CD4-positive, alpha-beta T cell treated with Interleukin-1 beta for 1 hour (primary cell): ENCODE measurements around the gene NTMT2.
"Not testable (repeated sequence)": the region's sequence is repeated elsewhere in the genome, so short reads cannot be mapped to it uniquely, and the experiment has no call there.

Experiments
- DNase-seq, 2 donors: peaks; one replicate each; pipeline ENCODE4 v3.0.0-alpha.2; 2020 to 2022

The NTMT2 gene

DNA sequence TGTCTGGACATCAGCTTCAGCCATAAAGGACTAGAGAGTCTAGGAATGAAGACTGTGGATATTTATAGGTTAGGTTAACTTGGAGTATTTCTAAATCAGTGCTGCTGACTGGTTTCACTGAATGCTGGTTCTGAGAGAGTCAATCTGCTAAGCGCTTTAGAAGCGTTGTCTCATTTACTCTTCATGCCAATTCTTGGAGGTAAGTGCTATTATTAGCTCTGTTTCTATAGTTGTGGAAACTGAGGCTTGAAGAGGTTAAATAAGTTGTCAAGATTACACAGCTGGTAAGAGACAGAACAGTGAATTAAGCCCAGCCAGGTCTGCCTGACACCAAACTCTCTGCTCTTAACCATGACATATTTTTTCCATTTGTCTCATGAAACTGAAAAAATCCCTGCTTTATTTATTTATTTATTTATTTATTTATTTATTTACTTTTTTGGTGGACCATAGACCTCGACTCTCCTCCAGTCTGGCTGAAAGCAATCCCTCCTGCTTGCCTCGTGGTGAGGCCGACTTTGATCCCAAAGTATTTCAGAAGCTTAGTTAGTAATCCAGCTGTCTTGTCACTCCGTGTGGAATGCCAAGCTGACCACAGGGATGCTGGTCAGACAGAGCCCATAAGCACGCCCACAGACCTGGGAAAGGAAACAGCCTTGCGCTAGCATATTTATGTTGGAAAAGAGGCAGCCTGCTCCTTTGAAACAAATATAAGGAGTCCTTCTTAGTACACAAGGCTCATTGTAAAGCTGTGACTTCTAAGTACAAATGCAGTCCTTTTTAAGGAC lies 16.9 kb downstream of the NTMT2 start:
- DNase-seq = no peak

DNA sequence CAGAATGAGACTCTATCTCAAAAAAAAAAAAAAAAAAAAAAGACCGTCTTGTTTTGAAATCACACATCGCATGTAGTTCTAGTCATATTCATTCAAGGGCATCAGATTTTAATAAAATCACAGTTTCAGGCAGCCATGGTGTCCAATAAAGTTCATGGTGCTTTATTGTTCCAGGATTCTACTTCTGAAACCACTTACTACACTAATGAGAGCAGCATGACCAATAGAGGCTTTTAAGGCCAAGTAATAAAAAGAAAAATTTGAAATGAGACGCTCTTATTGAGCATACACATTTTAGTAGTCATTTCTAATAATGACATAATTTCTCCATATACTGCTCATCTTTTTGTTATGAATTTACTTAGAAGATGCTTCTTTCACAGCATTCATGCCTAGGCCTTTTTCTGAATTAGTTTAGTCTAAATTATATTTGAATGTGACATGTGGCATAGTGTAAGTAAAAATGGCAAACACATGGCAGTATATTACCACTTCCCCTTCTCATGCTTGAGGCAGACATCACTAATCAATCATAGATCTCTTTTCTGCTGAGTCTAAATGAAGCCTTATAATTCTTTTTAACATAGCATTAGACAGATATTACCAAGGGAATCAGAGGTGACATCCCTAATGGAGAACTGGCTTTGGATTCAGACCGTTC lies 18.5 kb downstream of the NTMT2 start:
- no peak for DNase-seq

DNA sequence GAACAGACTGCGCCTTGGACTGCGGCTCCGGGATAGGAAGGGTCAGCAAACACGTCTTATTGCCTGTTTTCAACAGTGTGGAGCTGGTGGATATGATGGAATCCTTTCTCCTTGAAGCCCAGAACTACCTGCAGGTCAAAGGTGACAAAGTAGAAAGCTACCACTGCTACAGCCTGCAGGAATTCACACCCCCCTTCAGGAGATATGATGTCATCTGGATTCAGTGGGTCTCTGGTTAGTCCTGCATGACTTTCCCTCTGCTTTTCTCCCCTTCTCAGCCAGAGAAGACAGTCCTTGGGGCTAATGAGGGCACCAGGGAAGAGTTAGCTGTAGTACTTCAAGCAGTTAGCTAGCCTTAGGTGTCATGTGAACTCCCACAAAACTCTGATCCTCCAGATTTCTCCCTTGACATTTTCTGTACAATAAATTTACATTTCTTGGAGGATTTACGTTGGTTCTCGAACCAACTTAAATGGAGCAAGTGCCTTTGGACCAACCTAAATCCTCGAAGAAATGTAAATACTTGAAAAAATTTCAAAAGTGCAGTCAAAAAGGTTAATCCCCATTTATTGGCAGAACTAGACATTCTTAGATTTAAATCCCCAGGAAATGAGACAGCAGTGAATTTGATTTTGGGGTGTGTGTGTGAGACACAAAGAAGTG lies 20.9 kb downstream of the NTMT2 start:
- DNase-seq = no peak

DNA sequence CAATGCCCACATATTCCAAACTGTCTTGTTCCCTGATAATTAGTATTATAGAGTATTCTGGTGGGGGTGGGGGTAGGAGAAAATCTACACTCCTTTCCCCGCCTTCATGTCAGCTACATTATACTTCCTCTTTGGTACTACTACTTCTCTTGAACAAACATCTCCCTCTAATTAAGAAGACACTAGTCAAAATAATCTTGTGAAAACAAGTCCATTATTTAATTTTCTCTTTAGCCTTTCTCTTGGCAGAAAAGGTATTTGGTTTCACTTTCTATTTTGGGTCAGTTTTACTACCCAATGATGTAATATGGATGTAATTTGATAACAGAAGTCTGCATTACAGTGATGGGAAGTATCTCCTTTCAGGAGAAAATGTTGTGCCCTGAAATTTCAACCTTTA lies 22.5 kb downstream of the NTMT2 start:
- DNase-seq = no peak

DNA sequence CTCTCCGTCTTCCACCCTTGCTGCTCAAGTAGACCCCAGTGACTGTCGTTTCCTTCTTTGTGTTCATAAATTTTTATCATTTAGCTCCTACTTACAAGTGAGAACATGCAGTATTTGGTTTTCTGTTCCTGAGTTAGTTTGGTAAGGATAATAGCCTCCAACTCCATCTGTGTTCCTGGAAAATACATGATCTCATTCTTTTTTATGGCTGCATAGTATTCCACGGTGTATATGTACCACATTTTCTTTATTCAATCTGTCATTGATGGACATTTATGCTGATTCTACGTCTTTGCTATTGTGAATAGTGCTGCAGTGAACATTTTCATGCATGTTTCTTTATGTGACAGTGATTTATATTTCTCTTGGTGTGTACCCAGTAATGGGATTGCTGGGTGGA lies 24.8 kb downstream of the NTMT2 start:
- DNase-seq = not testable (repeated sequence)

DNA sequence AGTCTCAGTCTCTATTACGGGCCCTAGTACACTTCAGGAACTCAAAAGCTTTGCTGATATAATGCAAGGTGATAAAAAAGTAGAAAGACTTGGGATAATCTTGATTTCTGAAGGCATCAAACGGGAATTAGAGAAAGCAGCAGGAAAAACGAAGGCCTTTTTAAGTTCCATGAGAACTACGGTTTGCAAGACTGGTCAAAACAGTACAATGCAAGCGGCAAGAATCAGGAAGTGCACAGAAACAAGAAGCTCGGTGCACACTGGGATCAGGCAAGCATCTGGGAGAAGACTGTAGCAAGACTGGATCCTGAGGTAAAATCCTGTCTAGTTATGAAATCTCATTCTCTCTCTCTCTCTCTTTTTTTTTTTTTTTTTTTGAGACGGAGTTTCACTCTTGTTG lies 28.6 kb downstream of the NTMT2 start:
- no peak for DNase-seq

DNA sequence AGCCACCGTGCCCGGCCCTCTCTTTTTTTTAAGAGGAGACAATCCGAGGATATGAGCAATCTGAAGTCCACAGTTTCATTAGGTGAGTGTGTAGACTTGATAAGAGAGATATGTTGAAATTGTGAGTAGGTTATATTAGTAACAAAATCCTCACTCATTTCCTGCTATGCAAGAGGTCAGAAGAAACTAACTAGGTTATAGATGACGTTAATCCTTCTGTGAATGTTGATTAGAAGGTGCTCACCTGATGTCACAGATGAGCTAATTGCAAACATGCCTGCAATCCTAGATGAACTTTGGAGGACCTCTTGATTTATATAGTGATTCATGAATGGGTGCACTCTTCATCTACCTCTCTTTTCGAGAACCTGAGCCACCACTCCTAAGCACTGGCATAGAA lies 29.3 kb downstream of the NTMT2 start:
- no peak for DNase-seq

DNA sequence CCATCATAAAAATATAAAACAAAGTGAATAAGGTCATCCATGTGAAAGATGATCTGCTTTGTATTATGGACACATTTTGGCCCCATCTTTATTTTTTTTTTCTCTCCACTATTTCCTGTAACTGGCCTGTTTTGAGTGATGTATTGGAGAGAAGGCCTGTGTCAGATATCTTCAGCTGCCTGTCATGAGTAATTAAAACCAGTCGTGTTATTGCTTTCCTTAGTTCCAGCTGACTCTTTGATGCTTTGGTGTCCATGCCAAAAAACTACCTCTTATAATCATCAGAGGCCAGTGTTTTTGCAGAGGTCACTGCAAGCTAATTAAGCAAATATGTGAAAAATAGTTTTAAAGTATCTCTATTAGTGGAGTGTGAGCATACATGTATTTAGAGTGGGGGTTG lies 29.7 kb downstream of the NTMT2 start:
- no peak for DNase-seq

DNA sequence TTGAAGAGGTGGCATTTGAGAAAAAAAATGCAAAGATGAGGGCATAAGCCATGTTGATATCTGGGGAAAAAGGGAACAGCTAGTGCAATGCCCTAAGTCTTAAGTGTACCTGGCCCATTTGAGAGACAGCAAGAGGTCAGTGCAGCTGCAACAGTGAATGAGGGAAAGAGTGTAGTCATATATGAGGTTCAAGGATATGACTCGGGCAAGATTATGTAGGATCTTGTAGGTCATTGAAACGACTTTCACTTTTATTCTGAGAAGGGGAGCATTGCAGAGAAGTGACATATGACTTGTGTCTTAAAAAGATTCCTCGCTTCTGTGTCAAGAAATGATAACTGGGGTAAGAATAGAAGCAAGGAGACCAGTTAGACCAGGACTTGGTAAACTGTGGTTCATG lies 31.0 kb downstream of the NTMT2 start:
- no peak for DNase-seq

DNA sequence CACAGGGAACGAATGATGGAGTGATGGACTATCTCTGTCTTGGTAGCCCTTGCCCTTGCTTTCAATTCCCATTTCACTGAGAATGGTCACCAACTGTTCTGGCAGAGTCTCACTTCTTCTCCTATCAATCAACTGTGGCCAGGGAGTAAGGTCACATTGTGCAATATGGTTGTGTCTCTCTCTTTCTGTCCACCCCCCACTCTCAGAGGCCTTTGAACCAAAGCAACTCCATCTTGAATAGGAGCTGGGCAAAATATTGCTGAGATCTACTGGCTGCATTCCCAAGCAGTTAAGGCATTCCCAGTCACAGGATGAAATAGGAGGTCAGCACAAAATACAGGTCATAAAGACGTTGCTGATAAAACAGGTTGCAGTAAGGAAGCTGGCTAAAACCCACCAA lies 36.7 kb downstream of the NTMT2 start:
- no peak for DNase-seq

DNA sequence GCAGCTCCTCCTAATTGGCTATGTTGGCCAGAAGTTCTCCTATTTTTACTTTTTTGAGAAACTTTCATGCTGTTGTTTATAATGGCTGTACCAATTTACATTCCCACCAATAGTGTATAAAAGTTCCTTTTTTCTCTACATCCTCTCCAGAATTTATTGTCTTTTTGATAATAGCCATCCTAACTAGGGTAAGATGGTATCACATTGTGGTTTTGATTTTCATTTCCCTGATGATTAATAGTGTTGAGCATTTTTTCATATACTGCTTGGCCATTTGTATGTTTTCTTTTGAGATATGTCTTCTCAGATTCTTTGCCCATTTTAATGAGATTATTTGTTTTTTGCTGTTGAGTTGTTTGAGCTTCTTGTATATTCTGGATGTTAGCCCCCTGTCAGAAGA lies 46.8 kb downstream of the NTMT2 start:
- no peak for DNase-seq

DNA sequence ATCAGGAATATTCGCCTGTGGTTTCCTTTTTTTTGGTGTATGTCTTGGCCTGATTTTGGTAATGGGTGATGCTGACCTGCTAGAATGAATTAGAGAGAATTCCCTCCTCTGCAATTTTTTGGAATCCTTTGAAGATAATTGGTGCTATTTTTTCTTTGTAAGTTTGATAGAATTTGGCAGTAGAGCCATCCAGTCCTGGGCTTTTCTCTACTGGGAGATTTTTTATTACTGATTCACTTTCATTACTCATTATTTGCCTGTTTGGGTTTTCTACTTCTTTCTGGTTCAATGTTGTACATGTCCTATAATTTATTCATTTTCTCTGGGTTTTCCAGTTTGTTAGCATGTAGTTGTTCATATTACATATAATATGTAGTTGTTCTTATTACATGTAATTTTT lies 48.7 kb downstream of the NTMT2 start:
- DNase-seq = no peak

DNA sequence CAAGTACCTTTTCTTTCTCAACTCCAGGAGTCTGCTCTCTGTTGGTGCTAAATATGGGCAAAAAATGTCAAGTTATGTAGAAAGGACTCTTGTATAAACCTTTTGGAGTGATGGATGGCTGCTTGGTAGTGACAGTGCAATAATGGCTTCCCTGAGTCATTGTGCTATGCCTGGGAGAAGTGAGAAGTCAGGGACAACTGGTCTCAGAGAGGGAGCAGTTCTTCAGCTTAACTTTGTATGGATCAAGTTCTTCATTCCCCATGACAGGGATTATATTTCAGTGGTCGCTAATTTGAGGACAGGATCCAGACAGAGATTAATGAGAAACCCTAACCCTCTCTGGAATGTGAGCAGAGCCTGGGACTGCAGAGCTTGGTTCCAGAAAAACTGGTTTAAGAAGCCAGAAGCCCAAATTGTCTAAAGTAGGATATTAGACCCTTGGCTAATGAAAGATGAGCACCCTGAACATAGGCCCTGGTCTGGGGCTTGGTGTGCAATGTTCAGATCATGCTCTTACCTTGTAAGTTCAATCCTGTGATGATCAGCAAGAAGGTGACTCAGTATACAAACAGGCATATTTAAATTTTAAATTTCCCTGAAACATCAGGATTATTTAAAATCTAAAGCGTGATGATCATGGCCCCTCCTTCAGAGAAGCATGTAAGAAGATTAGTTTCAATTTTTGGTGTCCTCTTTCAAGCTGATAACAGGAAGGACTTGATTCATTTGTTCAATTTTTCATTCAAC lies 50.9 kb downstream of the NTMT2 start:
- DNase-seq = no peak

DNA sequence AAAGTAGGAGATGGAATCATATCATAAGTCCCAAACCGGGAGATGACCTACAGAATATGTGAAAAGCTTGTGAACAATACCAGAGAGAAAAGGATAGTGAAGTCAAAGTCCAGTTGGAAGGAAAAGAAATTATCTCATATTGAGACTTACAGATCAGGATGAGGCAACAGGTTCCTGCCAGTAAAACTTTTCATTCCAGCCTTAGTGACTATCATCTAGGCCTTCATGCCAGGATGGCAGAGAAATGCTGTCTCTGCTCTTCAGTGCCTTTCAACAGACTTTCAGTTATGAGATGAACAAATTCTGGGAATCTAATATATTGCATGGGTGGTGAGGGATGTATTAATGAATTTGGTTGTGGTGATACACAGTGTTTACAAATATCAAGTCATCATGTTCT lies 52.3 kb downstream of the NTMT2 start:
- no peak for DNase-seq

DNA sequence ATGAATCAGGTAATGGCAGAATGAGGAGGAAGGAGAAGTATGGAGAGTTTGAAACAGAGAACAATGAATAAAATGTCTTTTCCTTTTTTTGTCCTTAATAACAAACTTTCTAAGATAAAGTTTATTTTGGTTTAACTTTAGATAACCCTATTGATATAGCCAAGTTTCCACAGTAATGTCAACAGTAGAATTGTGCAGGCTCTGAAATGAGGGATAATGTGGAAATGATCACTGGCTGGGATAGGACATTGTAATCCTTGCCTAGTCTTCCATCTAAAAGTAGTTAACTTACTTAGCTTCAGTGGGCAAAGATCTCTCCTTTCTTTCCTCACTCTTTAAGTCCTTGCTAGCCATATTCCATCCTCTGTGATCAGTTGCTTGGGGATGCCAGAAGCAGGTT lies 52.8 kb downstream of the NTMT2 start:
- no peak for DNase-seq

DNA sequence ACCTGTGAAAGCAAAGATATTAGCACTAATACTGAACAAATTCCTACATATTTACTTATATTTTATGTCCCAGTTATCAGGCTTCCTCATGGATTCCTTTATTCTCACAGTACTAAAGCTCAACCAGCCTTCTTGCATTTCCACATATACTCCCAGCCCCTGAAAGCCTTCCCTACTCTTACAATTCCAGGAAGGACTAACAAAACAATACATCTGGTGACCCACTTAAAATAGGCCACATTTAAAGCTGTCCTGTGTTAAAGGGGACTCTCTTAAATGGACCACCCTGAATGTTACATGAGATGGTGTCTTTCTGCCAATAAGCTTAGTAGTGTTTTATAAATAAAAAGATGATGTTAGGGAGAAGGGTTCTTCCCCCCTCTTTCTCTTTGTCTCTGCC lies 54.4 kb downstream of the NTMT2 start:
- DNase-seq = no peak

DNA sequence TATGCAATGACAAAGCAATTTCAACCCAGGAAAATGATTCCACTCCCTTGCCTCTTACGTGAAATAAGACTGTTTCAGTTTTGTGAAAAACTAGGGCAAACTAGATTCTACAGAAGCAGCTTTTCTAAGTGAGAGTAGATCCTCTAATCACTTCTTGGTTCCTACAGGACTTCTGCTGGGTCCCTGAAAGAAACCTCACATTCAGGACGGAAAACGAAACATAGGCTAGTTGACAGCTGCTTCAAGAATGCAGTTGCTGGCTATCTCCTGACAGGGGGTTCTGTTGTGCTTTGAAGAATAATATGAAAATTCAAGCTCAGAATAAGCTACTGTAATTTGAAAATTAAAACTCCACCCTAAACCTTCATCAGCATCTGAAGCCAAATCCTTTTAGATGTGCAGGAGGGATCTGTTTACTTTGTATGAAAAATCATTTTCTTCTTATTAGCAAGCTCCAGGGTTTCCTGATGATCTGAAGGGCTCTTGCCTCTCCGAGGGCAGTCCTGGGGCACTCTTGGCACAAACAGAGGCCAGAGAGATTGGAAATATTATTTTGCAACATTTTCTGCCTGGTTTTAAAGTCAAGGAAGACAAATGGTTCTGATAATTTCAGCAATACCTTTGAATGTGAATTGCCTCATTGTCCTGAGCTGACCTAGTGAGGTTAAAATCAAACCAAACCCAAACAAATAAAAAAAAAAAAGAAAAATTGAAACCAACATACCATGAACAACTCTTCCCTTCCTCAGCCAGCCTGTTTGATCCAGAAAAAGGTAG lies 55.0 kb downstream of the NTMT2 start:
- DNase-seq = no peak

DNA sequence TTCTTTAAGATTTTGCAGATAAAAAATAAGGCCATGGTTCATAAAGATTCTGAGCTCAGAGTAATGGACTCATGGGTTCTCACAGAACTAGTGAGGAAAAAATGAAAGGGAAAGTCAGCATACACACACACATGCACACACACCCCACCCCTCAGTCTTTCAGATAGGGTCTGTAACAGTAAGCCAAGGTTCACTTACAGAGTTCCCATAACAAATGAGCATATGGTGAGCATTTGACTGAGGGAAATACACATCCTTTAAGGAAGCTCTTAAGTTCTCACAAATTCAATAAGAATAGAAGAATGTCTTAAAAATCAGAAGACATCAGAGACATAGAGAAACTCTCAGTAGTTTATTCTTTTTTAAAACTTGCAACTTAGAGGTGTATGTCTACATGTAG lies 57.9 kb downstream of the NTMT2 start:
- DNase-seq = no peak

DNA sequence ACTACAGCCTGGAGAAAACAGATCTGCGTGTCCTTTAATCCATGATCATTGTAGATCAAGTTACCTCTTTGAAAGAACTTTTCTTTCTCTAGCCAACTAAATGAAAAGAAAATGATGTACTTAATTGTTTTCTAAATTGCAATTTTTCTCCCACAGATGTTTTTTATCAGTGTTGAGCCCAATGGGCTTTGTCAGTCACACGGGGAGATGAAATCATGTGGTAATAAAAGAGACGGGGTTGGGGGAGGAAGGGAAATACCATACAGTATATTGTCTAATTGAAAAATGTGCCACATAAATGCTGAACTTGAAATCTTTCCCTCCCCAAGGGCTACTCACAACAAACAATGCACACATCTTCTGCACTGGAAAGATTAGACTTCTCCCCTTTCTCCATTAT lies 58.4 kb downstream of the NTMT2 start:
- DNase-seq = no peak

DNA sequence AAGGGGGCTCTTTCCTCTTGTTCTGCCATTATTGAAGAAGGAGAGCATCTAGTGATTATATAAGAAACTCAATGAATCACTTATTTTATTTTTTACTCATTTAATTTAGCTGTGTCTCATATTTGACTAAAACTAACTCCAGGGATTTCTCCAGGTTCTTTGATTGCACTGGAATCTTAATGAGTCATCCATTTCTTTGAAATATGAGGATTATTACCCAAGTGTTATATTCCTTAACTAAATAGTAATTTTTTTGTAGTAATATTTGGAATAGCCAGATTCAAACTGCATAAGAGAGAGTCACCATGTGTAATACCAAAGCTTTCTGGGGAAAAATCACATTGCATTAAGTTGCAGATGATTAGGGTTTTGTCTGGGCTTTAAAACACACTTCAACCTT lies 59.5 kb downstream of the NTMT2 start:
- DNase-seq = no peak

DNA sequence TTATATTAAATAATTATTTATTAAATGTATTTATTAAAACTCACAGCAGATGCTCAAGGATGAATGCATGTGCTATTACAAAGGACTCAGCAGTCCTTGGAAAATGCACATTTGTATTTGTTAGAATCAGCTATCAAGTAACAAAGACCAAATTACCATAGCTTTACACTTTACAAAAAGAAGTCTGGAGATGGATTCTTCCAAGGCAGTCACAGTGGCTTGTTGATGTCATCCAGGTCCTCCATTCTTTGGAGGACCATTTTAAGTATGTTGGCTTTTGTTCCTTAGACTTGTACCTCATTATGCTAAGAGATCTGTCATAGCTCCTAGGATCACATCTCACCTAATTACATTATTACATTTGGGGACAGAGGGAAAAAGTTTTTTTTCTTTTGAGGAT lies 63.4 kb downstream of the NTMT2 start:
- DNase-seq = no peak

DNA sequence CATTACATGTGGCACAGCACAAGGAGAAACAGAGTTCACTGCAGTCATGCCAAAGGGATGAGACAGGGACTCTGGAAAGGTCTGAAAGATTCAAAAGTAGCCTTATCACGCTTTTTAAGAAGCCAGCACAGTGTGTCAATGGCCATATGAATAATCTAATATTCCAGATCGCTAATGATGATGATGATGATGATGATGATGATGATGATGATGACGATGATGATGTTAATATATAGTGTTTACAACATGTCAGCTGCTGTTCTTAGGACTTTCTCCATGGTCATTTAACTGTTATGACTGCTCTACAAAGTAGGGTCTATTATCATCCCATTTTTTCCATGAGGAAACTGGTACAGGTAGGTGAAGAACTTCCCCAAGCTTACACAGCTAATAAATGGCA lies 64.4 kb downstream of the NTMT2 start:
- no peak for DNase-seq

DNA sequence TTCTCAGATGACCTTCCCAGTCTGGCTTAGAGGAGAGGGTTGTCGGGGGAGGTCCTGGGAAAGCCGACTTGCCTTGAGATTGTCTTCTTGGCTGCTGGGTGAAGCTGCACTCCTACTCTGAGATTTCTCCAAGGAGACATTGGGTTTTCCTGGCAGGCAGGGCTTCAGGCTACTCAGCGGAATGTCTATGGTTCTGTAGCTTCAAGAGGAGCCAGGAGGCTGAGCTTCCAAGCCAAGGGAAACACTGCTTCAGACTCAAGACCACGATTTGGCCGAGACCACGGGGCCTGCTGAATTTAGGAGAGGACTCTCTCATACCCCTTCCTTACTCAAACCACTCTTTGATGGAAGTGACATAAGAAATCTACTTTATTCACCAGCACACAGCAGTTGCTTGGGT lies 67.8 kb downstream of the NTMT2 start:
- DNase-seq = no peak
